ENCODE results near the gene PPP1R13B.
"Not testable (repeated sequence)": the region's sequence is repeated elsewhere in the genome, so short reads cannot be mapped to it uniquely, and the experiment has no call there.

PPP1R13B gene

GRCh38 chr14:103846543-103847450 lies 578 bp downstream of the PPP1R13B start:
- H4K20me1 ChIP-seq, result peaks cover 0 to 47% (median 20%) of the 10 kb centered on the region in 11 experiments; a peak in 16 of 22 replicates
- peak overlapping the region; percentile 90 to 100 (median 99) for H3K4me2 ChIP-seq
- peak overlapping the region in 10 of 11 experiments; percentile 47 to 76 (median 60); a peak in 20 of 22 replicates for H3K27ac ChIP-seq
- peaks cover 27 to 36% (median 30%) of the 10 kb centered on the region in 11 experiments for H3K27me3 ChIP-seq
- peaks cover 10 to 19% (median 17%) of the 10 kb centered on the region in 10 experiments; a peak in 18 of 20 replicates for H3K4me1 ChIP-seq
- H3K9me3 ChIP-seq (replicated peaks in 1 of 11), result no peaks in the 10 kb centered on the region
- peak overlapping the region; percentile 74 to 86 (median 79) for H3K9ac ChIP-seq
- H3K4me3 ChIP-seq, result peak overlapping the region; percentile 64 to 96 (median 84)
- no peak for TF ChIP-seq Cebpa-rat (IDR thresholded peaks at IDR 0.05)
- no peaks in the 10 kb centered on the region; a peak in 1 of 22 replicates for H3K36me3 ChIP-seq

GRCh38 chr14:103846097-103846496 lies 1.3 kb downstream of the PPP1R13B start:
- peak overlapping the region; percentile 90 to 100 (median 99) for H3K4me2 ChIP-seq
- H4K20me1 ChIP-seq, result peaks cover 0 to 47% (median 20%) of the 10 kb centered on the region in 11 experiments; a peak in 16 of 22 replicates
- H3K36me3 ChIP-seq, result no peaks in the 10 kb centered on the region; a peak in 1 of 22 replicates
- peak overlapping the region; percentile 64 to 96 (median 84); a peak in 18 of 20 replicates for H3K4me3 ChIP-seq
- no peaks in the 10 kb centered on the region for H3K9me3 ChIP-seq (replicated peaks in 1 of 11)
- no peak for TF ChIP-seq Cebpa-rat (IDR thresholded peaks at IDR 0.05)
- peaks cover 27 to 36% (median 30%) of the 10 kb centered on the region in 11 experiments for H3K27me3 ChIP-seq
- H3K9ac ChIP-seq, result no peak overlapping the region; a peak in 1 of 22 replicates
- peaks cover 10 to 19% (median 17%) of the 10 kb centered on the region in 10 experiments; a peak in 18 of 20 replicates for H3K4me1 ChIP-seq
- no peak overlapping the region for H3K27ac ChIP-seq

DNA sequence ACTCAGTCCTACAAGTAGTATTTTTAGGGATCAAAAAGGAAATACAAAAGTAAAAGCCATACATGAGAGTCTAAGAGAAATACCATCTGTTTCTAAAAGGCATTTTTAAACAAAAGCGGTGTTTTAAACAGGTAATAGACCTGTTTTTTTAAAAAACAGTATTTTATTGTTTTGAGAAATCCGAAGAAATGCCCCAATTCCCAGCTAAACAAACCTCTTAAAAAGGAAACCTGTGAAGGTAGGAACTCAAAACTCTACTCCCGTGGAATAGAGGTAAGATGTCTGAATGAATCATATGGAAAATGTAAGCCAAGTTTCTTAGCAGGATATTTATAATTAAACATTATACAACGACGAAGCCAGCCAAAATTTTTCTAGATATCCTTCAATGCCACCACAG lies 2.0 kb downstream of the PPP1R13B start:
- Histone ChIP-seq H3K4me2 (no peak overlapping the region), H3K9me3 (replicated peaks in 1 of 11) (no peaks in the 10 kb centered on the region), H3K4me3 (no peak overlapping the region), H3K27me3 (peaks cover 27 to 36% (median 30%) of the 10 kb centered on the region in 11 experiments), H3K4me1 (peaks cover 10 to 19% (median 17%) of the 10 kb centered on the region in 10 experiments; a peak in 18 of 20 replicates), H4K20me1 (peaks cover 0 to 51% (median 20%) of the 10 kb centered on the region in 11 experiments; a peak in 16 of 22 replicates), H3K9ac (no peak overlapping the region), H3K27ac (no peak overlapping the region), H3K36me3 (no peaks in the 10 kb centered on the region; a peak in 1 of 22 replicates)
- TF ChIP-seq Cebpa-rat (IDR thresholded peaks at IDR 0.05), result no peak

- not testable (repeated sequence) for H3K36me3 ChIP-seq; H3K4me3 ChIP-seq; H3K9me3 ChIP-seq (replicated peaks in 1 of 11); H3K4me2 ChIP-seq; H3K27ac ChIP-seq; H3K9ac ChIP-seq
- Histone ChIP-seq H3K4me1 (peaks cover 4 to 13% (median 8%) of the 10 kb centered on the region in 10 experiments; a peak in 19 of 20 replicates), H4K20me1 (peaks cover 0 to 74% (median 11%) of the 10 kb centered on the region in 11 experiments; a peak in 14 of 22 replicates), H3K27me3 (peaks cover 12 to 21% (median 17%) of the 10 kb centered on the region in 11 experiments)
Measured at GRCh38 chr14:103841265-103841664, 6.1 kb downstream of the PPP1R13B start.

- peaks cover 0 to 7% (median 5%) of the 10 kb centered on the region in 10 experiments; a peak in 10 of 20 replicates for H3K4me1 ChIP-seq
- no peaks in the 10 kb centered on the region; a peak in 1 of 22 replicates for H3K36me3 ChIP-seq
- H3K4me3 ChIP-seq, result no peak overlapping the region
- H3K9ac ChIP-seq, result no peak overlapping the region
- peaks cover 0 to 61% (median 6%) of the 10 kb centered on the region in 11 experiments; a peak in 8 of 22 replicates for H4K20me1 ChIP-seq
- no peak overlapping the region for H3K27ac ChIP-seq
- no peak for TF ChIP-seq Cebpa-rat (IDR thresholded peaks at IDR 0.05)
- H3K27me3 ChIP-seq, result peaks cover 0 to 9% (median 4%) of the 10 kb centered on the region in 11 experiments; a peak in 14 of 22 replicates
- no peaks in the 10 kb centered on the region for H3K9me3 ChIP-seq (replicated peaks in 1 of 11)
- H3K4me2 ChIP-seq, result no peak overlapping the region
Measured at GRCh38 chr14:103840014-103840413, 7.4 kb downstream of the PPP1R13B start.

DNA sequence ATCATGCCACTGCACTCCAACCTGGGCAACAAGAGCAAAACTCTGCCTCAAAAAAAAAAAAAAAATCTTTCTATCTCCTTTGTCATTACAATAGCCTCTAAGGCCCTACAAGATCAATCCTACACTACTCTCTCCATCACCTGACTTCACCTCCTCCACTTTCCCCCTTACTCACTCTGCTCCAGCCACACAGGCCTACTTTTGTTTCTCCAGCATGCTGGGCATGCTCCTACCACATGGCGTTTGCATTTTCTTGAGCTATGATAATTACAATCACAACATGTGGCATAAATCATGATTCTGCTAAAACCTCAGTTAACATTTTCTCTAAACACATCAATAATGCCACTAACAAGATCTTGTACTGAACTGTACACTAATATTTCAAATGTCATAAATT lies 7.8 kb downstream of the PPP1R13B start:
- TF ChIP-seq Cebpa-rat (IDR thresholded peaks at IDR 0.05), result no peak
- H3K9me3 ChIP-seq (replicated peaks in 1 of 11), result no peaks in the 10 kb centered on the region
- peaks cover 0 to 57% (median 5%) of the 10 kb centered on the region in 11 experiments; a peak in 7 of 22 replicates for H4K20me1 ChIP-seq

DNA sequence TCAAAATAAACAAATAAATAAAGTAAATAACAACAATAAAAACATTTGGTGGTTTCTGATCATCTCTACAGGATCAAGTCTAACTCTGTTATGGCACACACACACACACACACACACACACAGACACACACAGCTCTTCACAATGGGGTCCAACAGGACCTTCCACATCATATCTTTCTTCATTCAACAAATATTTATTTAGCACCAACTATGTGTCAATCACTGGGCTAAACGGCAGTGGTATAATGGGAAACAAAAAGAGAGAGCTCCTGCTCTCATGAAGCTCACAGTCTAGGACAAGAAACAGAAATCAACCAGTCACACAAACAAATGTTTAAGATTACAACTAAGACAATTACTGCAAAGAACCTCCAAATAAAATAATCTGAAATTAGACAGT lies 9.3 kb downstream of the PPP1R13B start:
- no peaks in the 10 kb centered on the region for H3K9me3 ChIP-seq (replicated peaks in 1 of 11)
- H3K4me1 ChIP-seq, result peaks cover 0 to 7% (median 5%) of the 10 kb centered on the region in 10 experiments; a peak in 10 of 20 replicates
- H3K36me3 ChIP-seq, result no peaks in the 10 kb centered on the region
- peaks cover 0 to 47% (median 0%) of the 10 kb centered on the region in 11 experiments; a peak in 3 of 22 replicates for H4K20me1 ChIP-seq
- TF ChIP-seq Cebpa-rat (IDR thresholded peaks at IDR 0.05), result no peak
- H3K9ac ChIP-seq, result no peak overlapping the region
- H3K4me3 ChIP-seq, result no peak overlapping the region
- no peaks in the 10 kb centered on the region for H3K27me3 ChIP-seq
- no peak overlapping the region for H3K4me2 ChIP-seq
- H3K27ac ChIP-seq, result no peak overlapping the region

More for the DNA sequence above, 7.8 kb downstream of the PPP1R13B start:
- H3K36me3 ChIP-seq, result no peaks in the 10 kb centered on the region; a peak in 1 of 22 replicates
- H3K9ac ChIP-seq, result no peak overlapping the region
- H3K27ac ChIP-seq, result no peak overlapping the region
- no peak overlapping the region for H3K4me3 ChIP-seq
- no peak overlapping the region for H3K4me2 ChIP-seq
- H3K4me1 ChIP-seq, result peaks cover 0 to 7% (median 5%) of the 10 kb centered on the region in 10 experiments; a peak in 10 of 20 replicates
- H3K27me3 ChIP-seq, result peaks cover 0 to 4% (median 0%) of the 10 kb centered on the region in 11 experiments; a peak in 5 of 22 replicates

GRCh38 chr14:103836976-103837725 lies 10.2 kb downstream of the PPP1R13B start:
- H3K27ac ChIP-seq, result no peak overlapping the region
- H3K4me1 ChIP-seq, result peaks cover 0 to 9% (median 5%) of the 10 kb centered on the region in 10 experiments; a peak in 10 of 20 replicates
- no peaks in the 10 kb centered on the region for H3K9me3 ChIP-seq (replicated peaks in 1 of 11)
- peaks cover 0 to 43% (median 0%) of the 10 kb centered on the region in 11 experiments; a peak in 3 of 22 replicates for H4K20me1 ChIP-seq
- no peaks in the 10 kb centered on the region for H3K36me3 ChIP-seq
- H3K4me2 ChIP-seq, result peak overlapping the region in 3 of 11 experiments; percentile 6 to 46 (median 40); a peak in 3 of 22 replicates
- no peaks in the 10 kb centered on the region for H3K27me3 ChIP-seq
- TF ChIP-seq Cebpa-rat (IDR thresholded peaks at IDR 0.05), result no peak
- H3K4me3 ChIP-seq, result no peak overlapping the region
- H3K9ac ChIP-seq, result peak overlapping the region in 1 of 11 experiments; percentile 6; a peak in 1 of 22 replicates
